ENCODE measurements around the gene TRIOBP. TPM values are rescaled to one million over a fixed set of nuclear protein-coding genes. Genes with fewer than 3 reads are reported as not detected.

The TRIOBP gene
- total RNA-seq, 1 experiment from 2014 or later: 45.7 TPM

DNA sequence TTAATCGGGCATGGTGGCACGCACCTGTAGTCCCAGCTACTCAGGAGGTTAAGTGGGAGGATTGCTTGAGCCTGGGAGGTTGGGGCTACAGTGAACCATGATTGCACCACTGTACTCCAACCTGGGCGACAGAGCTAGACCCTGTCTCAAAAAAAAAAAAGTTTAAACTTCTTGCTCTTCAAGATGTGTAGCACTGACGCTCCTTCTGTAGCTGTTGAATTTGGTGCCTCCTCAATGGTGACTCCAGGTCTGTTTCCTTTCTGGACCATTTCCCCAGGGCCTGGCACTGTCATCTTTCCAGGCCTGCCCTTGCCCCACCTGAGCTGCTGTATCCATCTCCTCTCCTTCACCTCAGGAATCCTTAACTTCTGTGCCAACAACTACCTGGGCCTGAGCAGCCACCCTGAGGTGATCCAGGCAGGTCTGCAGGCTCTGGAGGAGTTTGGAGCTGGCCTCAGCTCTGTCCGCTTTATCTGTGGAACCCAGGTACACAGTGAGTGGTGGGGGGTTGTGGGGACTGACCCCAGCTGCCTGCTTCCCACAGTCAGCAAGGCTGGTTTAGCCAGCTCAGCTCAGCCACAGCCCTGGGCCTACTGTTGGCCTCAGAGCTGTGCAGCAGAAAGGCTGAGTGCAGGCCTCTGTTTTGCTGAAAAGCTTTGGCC lies 113.0 kb downstream of the TRIOBP start:
- no peak for DNase-seq (ENCODE audit: unreplicated experiment)
- TF ChIP-seq, protein P1, sequence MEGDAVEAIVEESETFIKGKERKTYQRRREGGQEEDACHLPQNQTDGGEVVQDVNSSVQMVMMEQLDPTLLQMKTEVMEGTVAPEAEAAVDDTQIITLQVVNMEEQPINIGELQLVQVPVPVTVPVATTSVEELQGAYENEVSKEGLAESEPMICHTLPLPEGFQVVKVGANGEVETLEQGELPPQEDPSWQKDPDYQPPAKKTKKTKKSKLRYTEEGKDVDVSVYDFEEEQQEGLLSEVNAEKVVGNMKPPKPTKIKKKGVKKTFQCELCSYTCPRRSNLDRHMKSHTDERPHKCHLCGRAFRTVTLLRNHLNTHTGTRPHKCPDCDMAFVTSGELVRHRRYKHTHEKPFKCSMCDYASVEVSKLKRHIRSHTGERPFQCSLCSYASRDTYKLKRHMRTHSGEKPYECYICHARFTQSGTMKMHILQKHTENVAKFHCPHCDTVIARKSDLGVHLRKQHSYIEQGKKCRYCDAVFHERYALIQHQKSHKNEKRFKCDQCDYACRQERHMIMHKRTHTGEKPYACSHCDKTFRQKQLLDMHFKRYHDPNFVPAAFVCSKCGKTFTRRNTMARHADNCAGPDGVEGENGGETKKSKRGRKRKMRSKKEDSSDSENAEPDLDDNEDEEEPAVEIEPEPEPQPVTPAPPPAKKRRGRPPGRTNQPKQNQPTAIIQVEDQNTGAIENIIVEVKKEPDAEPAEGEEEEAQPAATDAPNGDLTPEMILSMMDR (IDR thresholded peaks at IDR 0.05; ENCODE audit: unreplicated experiment): no peak
- Mint-ChIP-seq H3K36me3 (ENCODE audit: insufficient read depth, unreplicated experiment) (peaks cover 9% of the 10 kb centered on the region), H3K4me3 (ENCODE audit: unreplicated experiment) (peak overlapping the region; percentile 19), H3K9me3 (ENCODE audit: unreplicated experiment) (no peaks in the 10 kb centered on the region), H3K4me1 (ENCODE audit: insufficient read depth, unreplicated experiment) (peaks cover 13% of the 10 kb centered on the region), H3K27me3 (ENCODE audit: insufficient read depth, unreplicated experiment) (no peaks in the 10 kb centered on the region), H3K27ac (ENCODE audit: low read depth, unreplicated experiment) (no peak overlapping the region)
- POLR2A ChIA-PET: interaction anchor here (0.6 to 3.7 kb wide), 6 partner anchors 8 to 89 kb away, joined by 3 to 39 read pairs (median 3); partner anchors contain the start of gene ANKRD54
- intact Hi-C loops (cut with micrococcal nuclease): no loop called here
- no TSS peak for BruUV-seq (replicated peaks)
- CTCF ChIA-PET: interaction anchor here (0.6 to 2.0 kb wide), 6 partner anchors 8 to 229 kb away, joined by 3 to 9 read pairs (median 4); partner anchors contain the start of gene LGALS2

DNA sequence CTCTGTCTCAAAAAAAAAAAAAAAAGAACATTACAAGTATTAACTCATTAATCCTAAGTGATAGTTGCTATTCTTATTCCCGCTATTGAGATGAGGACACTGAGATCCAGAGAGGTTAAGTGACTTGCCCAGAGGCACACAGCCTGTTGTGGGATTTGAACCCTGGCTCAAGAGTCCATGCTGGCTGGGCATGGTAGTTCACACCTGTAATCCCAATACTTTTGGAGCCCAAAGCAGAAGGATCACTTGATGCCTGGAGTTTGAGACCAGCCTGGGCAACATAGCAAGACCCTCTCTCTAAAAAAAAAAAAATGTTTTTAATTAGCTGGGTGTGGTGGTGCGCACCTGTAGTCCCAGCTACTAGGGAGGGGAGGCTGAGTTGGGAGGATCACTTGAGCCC lies 115.0 kb downstream of the TRIOBP start:
- TF ChIP-seq, protein P1 (IDR thresholded peaks at IDR 0.05; ENCODE audit: unreplicated experiment): no peak
- no peaks in the 10 kb centered on the region for H3K4me1 Mint-ChIP-seq (ENCODE audit: insufficient read depth, unreplicated experiment)
- no peak for DNase-seq (ENCODE audit: unreplicated experiment)
- H3K9me3 Mint-ChIP-seq (ENCODE audit: unreplicated experiment): no peaks in the 10 kb centered on the region
- ChIA-PET POLR2A (no interaction called here), CTCF (interaction anchor here (0.6 to 3.6 kb wide), 2 partner anchors 16 to 51 kb away, joined by 3 to 15 read pairs; no protein-coding TSS in a partner anchor)
- no peak overlapping the region for H3K27ac Mint-ChIP-seq (ENCODE audit: low read depth, unreplicated experiment)
- intact Hi-C loops (cut with micrococcal nuclease): no loop called here
- BruUV-seq (replicated peaks): no TSS peak
- peaks cover 9% of the 10 kb centered on the region for H3K36me3 Mint-ChIP-seq (ENCODE audit: insufficient read depth, unreplicated experiment)
- no peaks in the 10 kb centered on the region for H3K27me3 Mint-ChIP-seq (ENCODE audit: insufficient read depth, unreplicated experiment)
- H3K4me3 Mint-ChIP-seq (ENCODE audit: unreplicated experiment): no peak overlapping the region

DNA sequence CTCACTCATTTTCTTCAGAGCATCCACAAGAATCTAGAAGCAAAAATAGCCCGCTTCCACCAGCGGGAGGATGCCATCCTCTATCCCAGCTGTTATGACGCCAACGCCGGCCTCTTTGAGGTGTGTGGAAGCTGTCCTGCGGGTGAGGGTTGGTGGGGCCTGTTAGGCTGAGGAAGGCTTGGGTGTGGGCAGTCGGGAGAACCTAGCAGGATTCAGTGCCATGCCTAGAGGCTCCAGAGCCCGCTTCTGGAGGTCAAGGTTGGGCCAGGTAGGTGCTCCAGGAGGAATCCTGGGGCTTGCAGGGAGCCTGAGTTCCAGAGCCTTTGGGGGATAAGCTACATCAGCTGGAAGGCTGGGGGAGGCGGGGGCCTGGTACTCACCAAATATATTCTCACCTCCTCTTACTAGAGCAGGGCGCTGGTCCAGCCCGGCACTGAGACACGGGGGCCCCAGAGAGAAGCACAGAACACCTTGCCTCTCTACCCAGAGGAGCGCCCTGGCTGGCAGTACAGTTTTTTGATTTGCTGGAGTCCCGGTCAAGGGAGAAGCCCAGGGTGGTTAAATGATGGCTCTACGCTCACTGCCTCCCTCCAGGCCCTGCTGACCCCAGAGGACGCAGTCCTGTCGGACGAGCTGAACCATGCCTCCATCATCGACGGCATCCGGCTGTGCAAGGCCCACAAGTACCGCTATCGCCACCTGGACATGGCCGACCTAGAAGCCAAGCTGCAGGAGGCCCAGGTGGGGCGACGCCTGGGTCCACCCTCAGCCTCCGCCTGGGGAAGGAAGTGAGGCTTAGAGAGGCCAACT lies 116.2 kb downstream of the TRIOBP start:
- TF ChIP-seq, protein P1 (IDR thresholded peaks at IDR 0.05; ENCODE audit: unreplicated experiment): no peak
- H3K4me3 Mint-ChIP-seq (ENCODE audit: unreplicated experiment): no peak overlapping the region
- POLR2A ChIA-PET: no interaction called here
- no peaks in the 10 kb centered on the region for H3K9me3 Mint-ChIP-seq (ENCODE audit: unreplicated experiment)
- peaks cover 9% of the 10 kb centered on the region for H3K36me3 Mint-ChIP-seq (ENCODE audit: insufficient read depth, unreplicated experiment)
- no peak overlapping the region for H3K27ac Mint-ChIP-seq (ENCODE audit: low read depth, unreplicated experiment)
- DNase-seq (ENCODE audit: unreplicated experiment): no peak
- CTCF ChIA-PET: interaction anchor here (3.6 kb wide), 1 partner anchor 50 kb away, joined by 15 read pairs; no protein-coding TSS in a partner anchor
- intact Hi-C loops (cut with micrococcal nuclease): no loop called here
- BruUV-seq (replicated peaks): no TSS peak
- H3K27me3 Mint-ChIP-seq (ENCODE audit: insufficient read depth, unreplicated experiment): no peaks in the 10 kb centered on the region
- H3K4me1 Mint-ChIP-seq (ENCODE audit: insufficient read depth, unreplicated experiment): peaks cover 6% of the 10 kb centered on the region

DNA sequence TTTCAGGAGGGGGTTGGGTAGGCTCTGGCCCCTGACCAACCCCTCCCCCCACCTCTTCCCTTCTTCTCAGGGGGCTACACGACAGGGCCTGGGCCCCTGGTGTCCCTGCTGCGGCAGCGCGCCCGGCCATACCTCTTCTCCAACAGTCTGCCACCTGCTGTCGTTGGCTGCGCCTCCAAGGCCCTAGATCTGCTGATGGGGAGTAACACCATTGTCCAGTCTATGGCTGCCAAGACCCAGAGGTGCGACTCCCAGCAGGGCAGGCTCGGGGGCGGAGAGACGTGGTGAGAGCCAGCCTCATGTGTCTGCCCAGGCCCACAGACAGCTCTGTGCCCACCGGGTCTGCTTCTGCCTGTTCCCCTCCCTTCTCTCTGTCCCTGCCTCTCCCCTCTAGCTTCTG lies 118.7 kb downstream of the TRIOBP start:
- BruUV-seq (replicated peaks): no TSS peak

More for the DNA sequence above, 118.7 kb downstream of the TRIOBP start:
- ChIA-PET POLR2A (interaction anchor here (1.0 to 2.0 kb wide), 2 partner anchors 8 to 29 kb away, joined by 4 read pairs; partner anchors contain the start of genes ANKRD54 and GCAT), CTCF (interaction anchor here (0.8 to 5.7 kb wide), 4 partner anchors 14 to 149 kb away, joined by 3 to 60 read pairs (median 3); no protein-coding TSS in a partner anchor)
- DNase-seq (ENCODE audit: unreplicated experiment): no peak
- TF ChIP-seq, protein P1 (IDR thresholded peaks at IDR 0.05; ENCODE audit: unreplicated experiment): no peak
- peaks cover 6% of the 10 kb centered on the region for H3K4me1 Mint-ChIP-seq (ENCODE audit: insufficient read depth, unreplicated experiment)
- no peaks in the 10 kb centered on the region for H3K9me3 Mint-ChIP-seq (ENCODE audit: unreplicated experiment)
- peaks cover under 1% of the 10 kb centered on the region for H3K36me3 Mint-ChIP-seq (ENCODE audit: insufficient read depth, unreplicated experiment)
- no peak overlapping the region for H3K27ac Mint-ChIP-seq (ENCODE audit: low read depth, unreplicated experiment)
- no peaks in the 10 kb centered on the region for H3K27me3 Mint-ChIP-seq (ENCODE audit: insufficient read depth, unreplicated experiment)
- intact Hi-C loops (cut with micrococcal nuclease): no loop called here
- no peak overlapping the region for H3K4me3 Mint-ChIP-seq (ENCODE audit: unreplicated experiment)

Data from MCF 10A (cell line).